Activated CD8-positive, alpha-beta memory T cell treated with anti-CD3 and anti-CD28 coated beads, Interleukin-2, amount 50 U/mL, for 48 hours (primary cell): ENCODE results near the gene PPP1R14C.
"Not testable (repeated sequence)": the region's sequence is repeated elsewhere in the genome, so short reads cannot be mapped to it uniquely, and the experiment has no call there.

ENCODE experiments used
- DNase-seq: peaks from one replicate; pipeline ENCODE4 v3.0.0-alpha.2; 2020

The PPP1R14C gene

DNA sequence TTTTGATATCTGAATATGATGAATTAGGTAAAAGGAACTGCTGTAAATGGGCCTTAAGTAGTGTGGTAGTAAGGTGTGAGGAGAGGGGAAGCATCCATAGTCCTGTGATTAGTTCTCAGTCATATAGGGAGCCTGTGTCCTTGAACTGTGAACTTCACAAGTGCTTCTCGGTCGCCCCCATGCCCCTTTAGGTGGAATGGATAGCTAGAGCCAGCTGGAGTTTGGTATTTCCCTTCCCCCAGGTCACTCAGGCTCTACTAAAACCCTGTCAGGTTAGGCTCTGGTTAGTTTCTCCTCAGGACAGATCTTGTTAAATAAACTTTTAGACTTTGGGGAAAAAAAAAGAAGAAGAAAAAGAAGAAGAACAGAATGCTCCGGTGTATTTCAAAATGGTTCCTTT is 82.0 kb downstream of the PPP1R14C start:
- DNase-seq, result no peak

DNA sequence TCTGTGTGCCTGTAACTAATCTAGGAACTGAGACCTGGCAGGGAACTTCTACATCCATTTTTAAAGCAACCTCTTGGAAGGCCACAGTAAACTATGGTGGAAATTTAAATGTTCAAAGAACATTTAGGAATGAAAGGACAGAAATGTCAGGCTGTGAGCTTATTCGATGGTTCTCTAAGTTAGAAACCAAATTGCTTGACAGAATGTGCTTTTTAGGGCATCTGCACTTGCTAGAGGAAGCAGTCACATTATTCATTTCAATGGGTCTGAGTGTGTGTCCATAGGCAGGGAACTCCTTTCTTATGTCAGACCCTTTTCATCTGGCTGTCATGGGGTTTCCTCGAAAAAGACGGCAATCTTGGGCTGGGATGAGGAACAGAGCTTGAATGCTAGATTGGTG is 84.4 kb downstream of the PPP1R14C start:
- DNase-seq, result no peak

DNA sequence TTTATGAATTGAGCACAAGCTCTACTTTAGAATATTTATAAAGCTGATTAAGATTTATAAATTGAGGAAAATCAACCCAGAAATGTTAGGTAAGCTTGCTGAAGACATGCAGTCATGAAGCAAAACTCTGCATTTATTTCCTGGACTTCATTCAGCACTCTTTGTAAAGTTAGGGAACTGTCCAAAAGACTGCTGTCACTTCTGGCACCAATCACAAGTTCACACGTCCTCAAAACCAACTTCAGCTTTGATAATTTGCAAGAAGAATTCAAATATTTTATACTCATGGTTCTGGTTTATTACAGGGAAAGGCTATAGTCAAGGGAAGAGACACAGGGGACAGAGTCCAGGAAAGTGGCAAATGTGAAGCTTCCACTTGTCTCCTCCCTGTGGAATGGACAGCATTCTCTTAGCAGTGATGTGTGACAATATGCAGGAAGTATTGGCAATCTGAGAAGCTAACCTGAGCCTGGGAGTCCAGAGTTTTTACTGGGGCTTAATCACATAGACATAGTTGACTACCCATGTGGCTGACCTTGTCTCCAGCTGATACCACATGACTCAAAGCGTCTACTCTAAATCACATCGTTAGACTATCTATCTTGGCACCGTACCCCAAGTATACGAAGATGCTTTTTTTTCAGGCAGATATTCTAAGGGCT is 85.4 kb downstream of the PPP1R14C start:
- no peak for DNase-seq

DNA sequence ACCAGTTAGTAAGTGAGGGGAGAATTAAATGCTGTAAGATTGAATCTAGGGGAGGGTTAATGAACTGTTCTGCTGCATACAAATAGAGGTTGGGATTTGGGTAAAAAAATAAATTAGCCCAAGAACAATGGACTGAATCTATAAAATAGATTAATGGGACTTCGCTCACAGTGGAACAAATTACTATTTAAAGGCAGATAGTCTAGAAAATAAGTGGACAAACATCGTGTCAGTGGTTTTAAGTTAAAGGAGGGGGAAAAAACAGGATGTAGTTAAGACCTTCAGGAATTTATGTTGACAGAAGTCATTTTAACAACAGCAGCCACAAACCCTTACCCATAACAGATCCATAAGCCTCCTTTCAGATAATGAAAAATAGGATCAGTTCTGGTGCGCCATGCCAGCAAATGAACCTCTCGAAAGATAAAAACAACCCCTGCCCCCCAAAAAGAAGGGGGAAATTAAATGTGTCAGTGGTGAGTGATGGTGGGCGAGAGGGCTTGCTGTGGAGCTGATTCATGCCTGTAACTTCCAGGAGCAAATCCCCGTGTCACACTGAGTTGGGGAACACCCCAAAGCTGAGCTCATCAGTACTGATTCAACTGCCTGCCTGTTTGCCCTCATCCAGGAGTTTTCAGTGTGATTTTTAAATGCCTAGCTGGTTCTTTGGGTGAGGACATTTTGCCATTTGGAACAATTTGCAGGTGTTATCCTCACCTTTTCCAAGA is 86.8 kb downstream of the PPP1R14C start:
- no peak for DNase-seq

DNA sequence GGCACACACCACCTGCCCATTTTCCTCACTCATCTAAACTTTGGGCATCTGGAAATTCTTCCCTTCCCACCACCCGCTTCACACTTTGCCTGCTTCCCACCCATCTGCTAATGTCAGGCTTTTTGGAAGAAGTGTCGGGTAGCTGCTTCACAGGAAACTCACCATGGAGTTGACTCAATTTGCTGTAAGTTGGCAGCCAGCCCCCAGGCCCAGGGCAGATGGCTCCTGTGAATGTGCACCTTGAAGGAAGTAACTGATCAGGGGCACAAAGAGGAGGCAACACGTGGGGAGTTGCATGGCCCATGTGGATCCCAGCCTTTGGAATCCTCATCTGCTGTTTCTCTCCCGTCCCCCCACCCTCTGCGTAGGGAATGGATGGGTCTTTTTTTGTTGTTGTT is 87.3 kb downstream of the PPP1R14C start:
- DNase-seq, result no peak

DNA sequence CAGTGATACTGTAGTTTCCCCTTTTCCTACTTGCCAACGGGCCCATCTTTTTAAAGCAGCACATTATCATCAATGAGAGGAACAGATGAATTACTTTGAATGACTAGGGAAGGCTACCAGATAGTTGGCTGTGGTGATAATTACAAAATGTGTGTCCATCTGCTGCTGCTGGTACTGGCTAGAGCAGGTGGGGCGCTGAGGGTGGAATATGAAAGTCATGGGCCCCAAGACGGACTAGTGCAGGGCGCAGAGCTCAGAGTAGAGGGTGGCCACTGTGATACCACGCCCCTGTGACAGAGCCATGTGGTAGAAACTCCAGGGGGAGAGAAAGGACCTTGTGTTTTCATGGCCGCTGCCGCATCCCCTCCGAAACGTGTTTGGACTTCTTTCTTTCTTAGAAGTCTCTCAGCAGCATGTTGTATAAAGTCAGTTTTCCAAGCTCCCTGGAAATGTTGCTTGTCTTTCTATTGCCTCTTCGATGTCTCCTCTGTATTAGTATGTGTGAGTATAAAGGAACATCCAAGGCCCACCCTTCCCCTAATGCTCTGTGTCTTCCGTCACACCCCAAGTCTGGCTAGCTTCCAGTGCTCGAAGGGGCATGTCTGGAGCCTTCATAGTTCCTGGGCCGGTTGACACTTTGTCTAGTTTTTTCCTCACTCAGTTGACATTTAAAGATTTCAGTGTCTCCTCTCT is 88.1 kb downstream of the PPP1R14C start:
- DNase-seq, result no peak

DNA sequence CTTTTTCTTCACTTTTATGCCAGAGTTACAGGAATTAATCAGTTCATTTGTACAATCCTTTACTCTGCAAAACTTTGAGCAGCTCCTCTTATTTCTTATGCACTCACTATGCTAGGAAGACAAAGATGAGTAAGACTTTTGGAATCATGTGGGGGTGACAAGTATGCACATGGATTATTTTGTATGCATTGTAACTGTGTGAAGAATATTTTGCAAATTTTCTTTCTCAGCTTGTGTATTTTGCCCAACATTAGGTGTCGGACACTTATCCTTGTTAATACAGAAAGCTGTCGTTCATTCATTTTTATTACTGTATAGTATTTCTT is 88.6 kb downstream of the PPP1R14C start:
- no peak for DNase-seq

DNA sequence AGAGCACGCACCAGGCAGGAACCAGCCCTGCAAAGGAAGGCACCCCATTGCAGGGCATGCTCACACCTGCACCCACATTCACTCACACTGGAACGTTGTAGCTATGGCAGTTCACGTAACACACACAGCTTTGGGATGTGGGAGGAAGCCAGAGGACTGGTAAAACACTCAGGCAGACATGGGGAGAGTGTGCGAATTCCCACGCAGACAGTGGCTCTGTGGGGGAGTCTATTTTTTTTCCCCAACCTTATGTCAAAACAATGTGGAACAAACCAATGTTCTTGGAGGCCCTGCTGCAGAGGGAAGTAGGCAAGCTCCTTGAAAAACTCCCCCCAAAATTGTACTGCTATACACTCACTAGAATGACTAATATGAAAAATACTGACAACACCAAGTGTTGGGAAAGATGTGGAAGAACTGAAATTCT is 91.0 kb downstream of the PPP1R14C start:
- DNase-seq, result no peak

DNA sequence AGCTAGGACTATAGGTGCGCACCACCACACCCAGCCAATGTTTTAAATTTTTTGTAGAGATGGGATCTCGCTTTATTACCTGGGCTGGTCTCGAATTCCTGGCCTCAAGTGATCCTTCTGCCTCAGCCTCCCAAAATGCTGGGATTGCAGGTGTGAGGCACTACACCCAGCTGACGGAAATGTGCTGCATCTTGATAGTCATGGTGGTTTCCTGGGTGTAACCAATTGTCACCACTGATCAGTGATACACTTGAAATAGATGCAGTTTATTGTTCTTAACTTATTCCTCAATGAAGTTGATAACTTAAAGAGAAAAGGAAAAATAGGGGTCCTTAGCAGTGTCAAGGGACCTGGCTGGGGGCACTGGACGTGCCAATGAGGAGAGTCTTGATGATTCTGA is 92.4 kb downstream of the PPP1R14C start:
- no peak for DNase-seq

DNA sequence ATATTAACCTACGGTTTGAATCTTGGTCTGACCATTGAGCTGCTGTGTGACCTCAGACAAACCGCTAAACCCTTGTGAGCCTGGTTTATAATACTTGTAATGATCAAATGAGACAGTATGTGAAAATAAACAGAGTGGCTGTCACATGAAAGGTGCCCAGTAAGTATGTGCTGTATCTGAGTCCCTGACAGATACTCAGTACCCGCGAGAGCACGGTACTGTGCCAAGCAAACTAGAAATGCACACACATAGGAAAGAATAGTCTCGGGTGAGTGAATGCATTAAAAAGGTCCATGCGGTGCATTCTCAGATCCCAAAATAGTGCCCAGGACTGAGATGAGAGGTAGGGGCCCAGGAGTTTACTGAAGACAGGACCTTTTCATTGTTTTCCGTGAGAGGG is 93.3 kb downstream of the PPP1R14C start:
- no peak for DNase-seq

DNA sequence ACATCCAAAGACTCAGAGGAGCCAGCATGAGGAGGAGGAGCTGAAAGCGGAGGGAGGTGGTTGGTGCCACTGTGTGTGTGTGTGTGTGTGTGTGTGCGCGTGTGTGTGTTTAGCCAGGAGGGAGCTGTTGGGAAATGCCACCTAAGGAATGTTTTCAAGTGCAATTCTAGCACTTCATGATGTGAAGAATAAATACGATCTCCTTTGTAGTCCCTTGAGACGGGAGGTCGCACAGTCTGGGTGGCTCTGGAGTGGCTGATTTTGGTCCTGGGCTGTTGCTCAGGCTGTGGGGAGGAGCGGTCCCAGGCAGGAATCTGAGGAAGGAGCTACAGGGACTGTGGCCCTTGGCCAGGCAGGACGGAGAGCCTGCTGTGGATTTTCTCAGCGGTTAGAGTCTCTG is 93.7 kb downstream of the PPP1R14C start:
- DNase-seq, result no peak

DNA sequence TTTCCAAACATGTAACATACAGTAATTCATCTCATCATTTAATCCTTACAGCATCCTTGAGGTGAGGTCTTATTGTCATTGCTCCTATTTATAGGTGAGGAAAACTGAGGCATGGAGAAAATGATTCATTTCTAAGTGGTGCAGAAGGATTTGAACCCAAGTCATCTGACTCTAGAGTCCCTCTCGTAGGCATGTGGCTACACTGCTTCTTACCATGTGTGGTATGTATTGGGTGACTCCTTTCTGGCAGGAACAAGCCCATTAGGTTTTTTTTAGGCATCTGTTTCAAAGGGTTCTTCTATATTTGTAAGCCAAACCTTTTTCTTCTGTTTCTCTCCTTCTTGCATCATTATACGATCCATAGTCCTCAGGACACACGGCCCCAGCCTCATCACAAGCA is 94.8 kb downstream of the PPP1R14C start:
- DNase-seq, result no peak

DNA sequence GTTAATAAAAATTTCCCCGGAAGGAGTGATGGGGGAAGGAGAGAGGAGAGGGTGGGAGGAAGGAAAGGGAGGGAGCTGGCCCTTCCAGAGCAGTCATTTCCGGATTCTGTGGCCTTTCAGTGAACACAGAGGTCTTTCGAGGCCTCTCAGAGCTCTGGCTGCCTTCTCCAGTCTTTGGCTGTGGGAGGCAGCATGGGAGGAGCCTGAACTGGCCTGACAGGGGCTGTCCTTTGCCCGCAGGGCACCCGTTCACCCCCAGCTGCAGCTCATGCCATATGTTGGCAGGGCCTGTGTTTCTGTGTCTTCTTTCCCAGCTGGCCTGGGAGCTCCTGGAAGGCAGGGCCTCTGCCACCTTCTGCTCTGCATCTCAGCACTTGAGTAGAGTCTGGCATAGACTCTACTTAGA is 95.5 kb downstream of the PPP1R14C start:
- no peak for DNase-seq

DNA sequence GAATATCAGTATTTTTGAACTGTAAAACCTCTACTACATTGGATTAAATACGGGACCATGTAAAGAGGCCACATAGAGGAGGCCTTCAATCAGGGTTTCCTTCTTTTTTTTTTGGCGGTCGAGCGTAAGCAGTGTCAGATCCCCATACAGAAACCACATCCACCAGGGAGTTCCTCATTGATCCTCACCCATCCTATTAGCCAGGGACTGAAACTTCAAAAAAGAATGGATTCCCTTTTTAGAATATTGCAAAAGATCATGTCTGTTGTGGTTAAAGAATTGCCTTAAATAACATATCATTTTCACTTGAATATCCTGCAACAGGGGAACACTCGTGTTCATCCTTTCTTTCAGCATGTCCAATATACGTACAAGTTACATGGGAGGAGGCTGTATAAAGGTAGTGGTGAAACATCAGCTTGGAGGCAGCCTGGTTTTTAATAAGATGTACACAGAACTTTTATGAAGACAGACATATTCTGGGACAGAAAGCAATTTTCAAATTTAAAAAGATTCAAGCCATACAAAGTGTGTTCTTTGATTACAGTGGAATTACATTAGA is 96.1 kb downstream of the PPP1R14C start:
- DNase-seq, result no peak

DNA sequence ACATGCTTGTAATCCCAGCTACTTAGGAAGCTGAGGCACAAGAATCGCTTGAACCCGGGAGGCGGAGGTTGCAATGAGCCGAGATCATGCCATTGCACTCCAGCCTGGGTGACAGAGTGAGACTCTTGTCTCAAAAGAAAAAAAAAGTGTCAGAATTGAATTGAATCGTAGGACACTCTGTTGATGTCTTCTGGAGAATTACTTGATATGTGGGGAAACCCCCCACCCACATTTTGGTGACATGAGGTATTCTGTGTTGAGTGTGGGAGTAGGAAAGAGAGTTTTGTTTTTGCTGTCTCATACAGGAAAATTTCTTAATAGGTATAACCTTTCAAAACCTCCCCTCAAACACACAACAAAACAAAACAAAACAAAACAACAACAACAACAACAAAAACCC is 98.9 kb downstream of the PPP1R14C start:
- DNase-seq, result not testable (repeated sequence)

DNA sequence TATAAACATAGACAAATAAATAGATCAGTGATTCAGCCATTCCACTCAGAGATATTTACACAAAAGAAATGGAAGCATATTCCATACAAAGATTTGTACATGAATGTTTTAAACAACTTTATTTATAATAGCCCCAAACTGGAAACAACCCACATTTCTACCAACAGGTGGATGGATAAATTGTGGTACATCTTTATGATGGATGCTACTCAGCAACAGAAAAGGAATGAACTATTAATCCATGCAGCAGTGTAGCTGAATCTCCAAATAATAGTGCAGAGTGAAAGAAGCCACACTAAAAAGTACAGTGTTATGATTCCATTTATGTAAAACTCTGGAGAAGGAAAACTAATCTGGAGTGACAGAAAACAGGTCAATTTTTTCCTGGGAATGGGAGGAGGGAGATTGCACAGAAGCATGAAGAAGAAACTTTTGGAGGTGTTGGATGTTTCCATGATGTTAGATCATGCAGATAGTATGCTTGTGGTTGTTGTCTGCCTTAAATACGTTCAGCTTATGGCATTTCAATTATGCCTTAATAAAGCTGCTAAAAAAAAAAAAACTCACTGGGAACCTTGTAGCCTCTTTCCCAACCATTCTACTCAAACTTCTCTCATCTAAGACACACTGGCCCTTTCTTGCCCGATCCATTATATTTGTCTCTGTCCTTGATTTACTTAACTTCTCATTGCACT is 100.9 kb downstream of the PPP1R14C start:
- DNase-seq, result no peak

DNA sequence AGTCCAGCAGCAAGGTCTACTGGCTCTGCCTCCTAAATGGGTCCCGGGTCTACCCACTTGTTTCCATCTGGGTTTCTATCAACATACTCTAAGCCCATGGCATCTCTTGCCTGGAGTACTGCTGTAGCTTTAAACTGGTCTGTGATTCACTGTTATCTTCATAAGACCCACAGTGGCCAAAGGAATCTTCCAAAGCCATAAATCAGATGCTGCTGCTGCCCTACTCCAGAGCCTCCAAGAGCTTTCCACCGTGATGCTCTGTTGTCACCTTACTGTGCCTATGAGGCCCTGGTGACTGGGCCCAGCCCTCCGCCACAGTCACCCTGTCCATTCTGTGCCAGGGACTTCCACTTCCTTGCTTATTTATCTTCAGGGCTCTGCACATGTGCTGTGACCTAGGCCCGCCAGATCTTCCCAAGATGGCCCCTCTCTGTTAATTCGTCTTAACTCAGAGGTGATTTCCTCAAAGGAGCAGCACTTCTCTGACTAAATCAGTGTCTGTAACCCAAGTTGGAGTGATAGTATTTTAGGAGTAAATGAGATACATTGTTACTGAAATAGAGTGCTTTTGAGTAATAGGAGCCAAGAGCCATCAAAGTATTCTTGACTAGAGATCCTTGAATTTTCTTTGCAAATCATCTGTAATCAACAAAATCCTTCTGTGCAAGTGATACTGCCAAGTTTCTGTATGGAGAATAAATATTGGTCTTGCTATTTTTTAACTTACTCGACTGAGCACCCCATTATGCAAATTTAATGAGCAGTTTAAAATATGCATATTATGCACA is 102.5 kb downstream of the PPP1R14C start:
- DNase-seq, result no peak

DNA sequence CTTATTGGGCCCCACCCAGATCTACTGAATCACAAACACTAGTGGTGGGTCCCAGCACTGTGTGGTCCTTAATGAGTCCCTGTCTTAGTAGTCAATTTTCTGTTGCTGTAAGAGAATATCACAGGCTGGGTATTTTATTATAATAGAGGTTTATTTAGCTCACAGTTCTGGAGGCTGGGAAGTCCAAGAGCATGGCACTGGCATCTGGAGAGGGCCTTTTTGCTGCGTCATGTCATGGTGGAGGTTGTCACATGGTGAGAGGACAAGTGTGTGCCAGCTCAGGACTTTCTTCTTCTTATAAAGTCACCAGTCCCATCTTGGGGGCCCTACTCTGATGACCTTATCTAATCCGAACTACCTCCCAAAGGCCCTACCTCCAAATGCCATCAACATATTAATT is 105.0 kb downstream of the PPP1R14C start:
- no peak for DNase-seq

DNA sequence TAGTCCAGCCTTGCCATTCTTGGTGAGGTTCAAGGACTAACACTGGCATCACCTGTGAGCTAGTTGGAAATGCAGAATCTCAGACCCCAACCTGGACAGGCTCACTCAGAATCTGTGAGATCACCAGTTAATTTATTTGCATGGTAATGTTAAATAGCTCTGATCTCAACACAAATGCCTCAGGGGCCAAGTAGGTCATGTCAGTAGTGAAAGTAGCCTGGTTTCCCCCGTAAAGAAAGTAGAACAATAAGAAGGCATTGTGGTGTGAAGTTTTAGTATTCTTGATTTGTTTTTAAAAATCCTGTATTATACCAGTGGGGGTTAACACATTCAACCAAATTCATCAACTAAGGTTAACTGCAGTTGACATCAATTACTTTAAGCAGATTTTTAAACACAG is 105.5 kb downstream of the PPP1R14C start:
- no peak for DNase-seq

DNA sequence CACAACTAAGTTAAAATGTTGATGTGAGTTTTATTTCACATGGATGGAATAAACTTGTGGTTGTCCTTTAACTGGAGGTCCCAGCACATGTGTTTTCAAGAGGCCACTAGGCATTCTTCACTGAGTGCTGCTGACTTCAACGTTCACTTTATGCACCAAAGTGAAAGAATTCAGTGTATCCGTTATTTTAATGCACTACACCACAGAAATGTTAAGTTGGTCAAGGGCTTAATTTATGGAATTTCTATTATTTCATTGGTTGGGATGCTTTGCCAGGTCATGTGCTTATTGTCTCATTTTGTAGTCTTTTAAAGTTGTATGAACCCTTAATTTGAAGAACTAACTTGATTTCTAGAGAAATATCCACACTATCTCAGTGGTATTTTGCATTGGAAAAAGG is 106.4 kb downstream of the PPP1R14C start:
- DNase-seq, result no peak

DNA sequence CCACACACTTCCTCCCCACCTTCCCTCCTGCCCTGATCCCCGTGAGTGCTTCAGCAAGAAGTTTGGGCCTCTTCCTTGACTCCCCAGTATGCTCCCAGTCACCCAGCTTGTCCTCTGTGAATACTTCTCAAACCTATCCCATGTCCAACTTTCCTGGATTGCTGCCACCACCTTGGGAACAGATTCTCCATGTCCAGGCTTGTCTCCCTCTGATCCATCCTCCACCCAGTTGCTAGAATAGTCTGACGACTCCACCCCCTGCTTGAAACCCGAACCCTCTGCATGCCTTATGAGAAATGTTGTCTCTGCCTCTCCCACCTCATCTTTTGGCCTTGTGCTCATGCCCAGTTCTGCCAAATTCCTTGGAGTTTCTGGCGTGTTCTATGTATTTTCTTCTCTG is 108.0 kb downstream of the PPP1R14C start:
- DNase-seq, result no peak

DNA sequence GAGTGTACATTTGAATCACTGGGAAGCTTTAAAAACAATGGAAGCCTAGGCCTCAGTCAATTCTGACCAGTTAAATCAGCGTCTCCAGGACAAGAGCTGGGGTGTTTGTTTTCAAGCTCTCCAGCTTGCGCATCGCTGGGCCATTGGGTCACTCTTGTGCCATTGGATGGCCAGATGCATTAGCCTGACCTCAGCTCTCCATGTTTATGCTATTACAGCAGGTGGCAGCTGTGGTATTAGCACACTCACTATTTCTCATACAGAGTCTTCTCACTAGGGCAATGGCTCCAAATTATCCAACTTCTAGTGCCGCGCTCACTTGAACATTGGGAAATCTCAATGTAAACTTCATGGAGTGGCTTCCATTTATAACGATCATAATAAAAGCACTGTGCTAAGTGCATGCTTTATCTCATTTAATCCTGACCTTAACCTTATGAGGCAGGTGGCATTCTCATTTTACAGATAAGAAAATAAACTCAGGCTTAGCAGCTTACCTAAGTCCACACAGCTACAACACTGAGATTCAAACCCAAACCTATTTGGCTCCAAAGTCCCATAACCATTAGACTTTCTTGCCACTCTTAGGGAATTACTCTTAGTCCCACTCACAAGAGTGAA is 108.8 kb downstream of the PPP1R14C start:
- DNase-seq, result no peak
